Activated CD4-positive, alpha-beta memory T cell treated with anti-CD3 and anti-CD28 coated beads, Interleukin-2, amount 10 ng/mL, durations not matched to agents 7 days and 5 days (primary cell): ENCODE measurements around the gene ZSCAN20. TPM values are rescaled to one million over a fixed set of nuclear protein-coding genes. Genes with fewer than 3 reads are reported as not detected.
A peak's percentile ranks its signal among the peaks of the same experiment; 100 is the strongest.

ENCODE experiments used
- CTCF ChIA-PET: fragments of 350-600 bp; sonication (Branson Sonifier 250); formaldehyde crosslinking; loops from one replicate; lab custom pipeline; 2021; ENCODE audit warnings: antibody characterized with exemption, inconsistent platforms; lab: Charles Lee
- POLR2A ChIA-PET: fragments of 350-600 bp; sonication (Branson Sonifier 250); formaldehyde crosslinking; loops from one replicate; lab custom pipeline; 2021; ENCODE audit warnings: antibody characterized with exemption; lab: Charles Lee
- DNase-seq: peaks from one replicate; pipeline ENCODE4 v3.0.0-alpha.2; 2020
- H3K27ac Mint-ChIP-seq: one replicate; pipeline ENCODE4 v1.8.0; 2021; ENCODE audit warnings: mild to moderate bottlenecking, mixed read lengths
- H3K27me3 Mint-ChIP-seq: one replicate; pipeline ENCODE4 v1.8.0; 2021; ENCODE audit warnings: mixed read lengths
- H3K36me3 Mint-ChIP-seq: one replicate; pipeline ENCODE4 v1.8.0; 2021; ENCODE audit warnings: low read depth, mixed read lengths
- H3K4me1 Mint-ChIP-seq: one replicate; pipeline ENCODE4 v1.8.0; 2021; ENCODE audit warnings: mixed read lengths
- H3K4me3 Mint-ChIP-seq: one replicate; pipeline ENCODE4 v1.8.0; 2021; ENCODE audit warnings: mild to moderate bottlenecking, mixed read lengths
- H3K9me3 Mint-ChIP-seq: one replicate; pipeline ENCODE4 v1.8.0; 2021; ENCODE audit warnings: mixed read lengths
- total RNA-seq, 2 experiments: library from RNA; stranded (reverse); gene quantifications; one replicate each; pipeline ENCODE4 v1.2.3, GENCODE V29; 2021

ZSCAN20 gene
- total RNA-seq, 2 experiments from 2014 or later = 2.1 to 2.3 TPM

GRCh38 chr1:33469691-33470090, 2.8 kb upstream of the ZSCAN20 start:
- no peak overlapping the region for H3K27ac Mint-ChIP-seq

GRCh38 chr1:33470495-33471012, 1.9 kb upstream of the ZSCAN20 start:
- DNase-seq = peak; percentile 69
- ChIA-PET POLR2A (no interaction called here), CTCF (interaction anchor here (0.6 to 8.7 kb wide), 14 partner anchors 8 to 372 kb away, joined by 3 to 83 read pairs (median 6); no protein-coding TSS in a partner anchor)
- Mint-ChIP-seq H3K9me3 (no peaks in the 10 kb centered on the region), H3K4me3 (no peak overlapping the region), H3K36me3 (no peaks in the 10 kb centered on the region), H3K27ac (no peak overlapping the region), H3K27me3 (peaks cover 3% of the 10 kb centered on the region), H3K4me1 (peaks cover 30% of the 10 kb centered on the region)

More at GRCh38 chr1:33469691-33470090, 2.8 kb upstream of the ZSCAN20 start:
- H3K9me3 Mint-ChIP-seq = no peaks in the 10 kb centered on the region
- DNase-seq = no peak
- no peaks in the 10 kb centered on the region for H3K36me3 Mint-ChIP-seq
- peaks cover 30% of the 10 kb centered on the region for H3K4me1 Mint-ChIP-seq
- H3K4me3 Mint-ChIP-seq = no peak overlapping the region
- POLR2A ChIA-PET = interaction anchor here (1.3 kb wide), 1 partner anchor 174 kb away, joined by 5 read pairs; no protein-coding TSS in a partner anchor
- CTCF ChIA-PET = interaction anchor here (0.9 to 8.7 kb wide), 5 partner anchors 14 to 173 kb away, joined by 3 to 83 read pairs (median 7); no protein-coding TSS in a partner anchor
- peaks cover 3% of the 10 kb centered on the region for H3K27me3 Mint-ChIP-seq

DNA sequence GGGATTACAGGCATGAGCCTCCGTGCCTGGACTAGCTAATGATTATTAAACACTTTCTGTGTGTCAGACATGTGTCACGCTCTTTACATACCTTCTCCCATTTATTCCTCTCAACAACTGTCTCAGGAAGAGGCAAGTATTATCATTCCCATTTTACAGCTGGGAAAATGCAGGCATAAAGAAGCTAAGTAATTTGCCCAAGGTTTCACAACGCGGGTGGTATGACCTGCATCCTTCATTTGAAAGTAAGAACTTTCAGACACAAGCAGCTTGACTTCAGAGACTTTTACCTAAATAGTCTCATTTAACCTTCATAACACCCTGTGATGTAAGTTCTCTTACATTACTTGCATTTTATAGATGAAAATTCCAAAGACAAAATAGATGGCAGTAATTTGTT, 1.0 kb upstream of the ZSCAN20 start:
- H3K27me3 Mint-ChIP-seq = peaks cover 3% of the 10 kb centered on the region
- no peak overlapping the region for H3K4me3 Mint-ChIP-seq
- POLR2A ChIA-PET = interaction anchor here (1.8 kb wide), 1 partner anchor 121 kb away, joined by 5 read pairs; no protein-coding TSS in a partner anchor
- CTCF ChIA-PET = interaction anchor here (0.7 to 8.7 kb wide), 17 partner anchors 9 to 373 kb away, joined by 3 to 83 read pairs (median 5); partner anchors contain the start of gene TRIM62
- DNase-seq = no peak
- H3K36me3 Mint-ChIP-seq = no peaks in the 10 kb centered on the region
- peaks cover 30% of the 10 kb centered on the region for H3K4me1 Mint-ChIP-seq
- H3K9me3 Mint-ChIP-seq = no peaks in the 10 kb centered on the region
- no peak overlapping the region for H3K27ac Mint-ChIP-seq

- no peak for DNase-seq
- Mint-ChIP-seq H3K4me3 (no peak overlapping the region), H3K4me1 (peaks cover 30% of the 10 kb centered on the region), H3K27me3 (no peaks in the 10 kb centered on the region), H3K27ac (no peak overlapping the region), H3K9me3 (no peaks in the 10 kb centered on the region), H3K36me3 (no peaks in the 10 kb centered on the region)
- CTCF ChIA-PET = interaction anchor here (1.9 to 8.7 kb wide), 2 partner anchors 139 to 177 kb away, joined by 4 to 83 read pairs; no protein-coding TSS in a partner anchor
- POLR2A ChIA-PET = no interaction called here
Measured at GRCh38 chr1:33473900-33474299, 1.5 kb downstream of the ZSCAN20 start.

DNA sequence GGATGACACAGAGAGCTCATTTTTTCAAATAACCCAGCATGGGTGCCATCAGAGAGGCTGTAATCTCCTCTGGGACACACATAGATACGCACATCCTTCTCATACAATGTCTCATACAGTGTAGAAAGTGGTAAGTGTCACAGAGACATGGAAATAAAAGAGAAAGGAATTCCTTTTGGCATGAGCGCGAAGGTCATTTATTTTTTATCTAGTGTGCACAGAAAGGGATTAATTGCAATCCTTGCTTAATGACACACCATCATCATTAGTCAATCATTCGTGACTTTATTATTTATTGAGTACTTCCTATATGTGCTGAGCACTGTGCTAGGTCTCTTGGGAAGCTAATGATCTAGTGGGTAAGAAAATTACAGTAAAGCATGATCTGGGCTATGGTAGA, 5.0 kb downstream of the ZSCAN20 start:
- no peak for DNase-seq
- H3K4me1 Mint-ChIP-seq = peaks cover 5% of the 10 kb centered on the region
- no peaks in the 10 kb centered on the region for H3K27me3 Mint-ChIP-seq
- no peaks in the 10 kb centered on the region for H3K9me3 Mint-ChIP-seq
- peaks cover 2% of the 10 kb centered on the region for H3K36me3 Mint-ChIP-seq
- ChIA-PET POLR2A (no interaction called here), CTCF (interaction anchor here (1.2 kb wide), 1 partner anchor 182 kb away, joined by 3 read pairs; no protein-coding TSS in a partner anchor)
- no peak overlapping the region for H3K4me3 Mint-ChIP-seq
- no peak overlapping the region for H3K27ac Mint-ChIP-seq

- CTCF ChIA-PET = interaction anchor here (1.5 kb wide), 1 partner anchor 21 kb away, joined by 3 read pairs; no protein-coding TSS in a partner anchor
- Mint-ChIP-seq H3K27me3 (no peaks in the 10 kb centered on the region), H3K4me1 (no peaks in the 10 kb centered on the region), H3K36me3 (peaks cover 38% of the 10 kb centered on the region), H3K27ac (no peak overlapping the region), H3K9me3 (peaks cover 8% of the 10 kb centered on the region), H3K4me3 (no peak overlapping the region)
- POLR2A ChIA-PET = no interaction called here
- DNase-seq = no peak
Measured at GRCh38 chr1:33482412-33482811, 10.0 kb downstream of the ZSCAN20 start.

DNA sequence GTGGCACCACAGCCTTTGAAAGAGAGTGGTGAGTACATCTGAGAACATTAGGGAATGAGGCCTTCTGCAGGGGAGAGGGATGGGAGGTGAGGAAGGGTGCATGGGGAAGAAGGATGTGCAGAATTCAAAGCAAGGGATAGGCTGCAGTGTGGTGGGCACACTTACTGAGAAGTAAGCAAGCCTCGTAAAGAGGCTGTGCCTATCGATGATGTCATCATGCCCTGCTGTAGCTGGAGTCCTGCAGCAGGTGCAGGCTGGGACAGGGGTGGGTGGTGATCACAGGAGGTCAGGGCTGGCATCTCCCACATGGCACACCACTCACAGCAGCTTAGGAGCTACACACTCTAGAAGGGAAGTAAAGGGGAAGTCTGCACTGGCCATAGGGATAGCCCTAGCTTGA, 16.2 kb downstream of the ZSCAN20 start:
- DNase-seq = no peak
- H3K27ac Mint-ChIP-seq = no peak overlapping the region
- peaks cover 20% of the 10 kb centered on the region for H3K9me3 Mint-ChIP-seq
- no peaks in the 10 kb centered on the region for H3K4me1 Mint-ChIP-seq
- ChIA-PET POLR2A (no interaction called here), CTCF (no interaction called here)
- no peaks in the 10 kb centered on the region for H3K27me3 Mint-ChIP-seq
- H3K36me3 Mint-ChIP-seq = peaks cover 77% of the 10 kb centered on the region
- H3K4me3 Mint-ChIP-seq = no peak overlapping the region

DNA sequence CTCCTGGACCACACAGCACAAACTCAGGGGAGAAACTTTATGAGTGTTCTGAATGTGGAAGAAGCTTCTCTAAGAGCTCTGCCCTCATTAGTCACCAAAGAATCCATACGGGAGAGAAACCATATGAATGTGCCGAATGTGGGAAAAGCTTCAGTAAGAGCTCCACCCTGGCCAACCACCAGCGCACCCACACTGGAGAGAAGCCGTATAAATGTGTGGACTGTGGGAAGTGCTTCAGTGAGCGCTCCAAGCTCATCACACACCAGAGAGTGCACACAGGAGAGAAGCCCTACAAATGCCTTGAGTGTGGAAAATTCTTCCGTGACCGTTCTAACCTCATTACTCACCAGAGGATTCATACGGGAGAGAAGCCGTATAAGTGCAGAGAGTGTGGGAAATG, 22.5 kb downstream of the ZSCAN20 start:
- Mint-ChIP-seq H3K27ac (no peak overlapping the region), H3K4me3 (no peak overlapping the region), H3K9me3 (peaks cover 57% of the 10 kb centered on the region), H3K4me1 (no peaks in the 10 kb centered on the region), H3K36me3 (peaks cover 58% of the 10 kb centered on the region), H3K27me3 (no peaks in the 10 kb centered on the region)
- DNase-seq = no peak
- CTCF ChIA-PET = no interaction called here
- POLR2A ChIA-PET = no interaction called here

- Mint-ChIP-seq H3K4me3 (no peak overlapping the region), H3K36me3 (peaks cover 37% of the 10 kb centered on the region), H3K9me3 (peaks cover 53% of the 10 kb centered on the region), H3K4me1 (no peaks in the 10 kb centered on the region), H3K27me3 (no peaks in the 10 kb centered on the region), H3K27ac (no peak overlapping the region)
- DNase-seq = no peak
- CTCF ChIA-PET = no interaction called here
- POLR2A ChIA-PET = no interaction called here
Measured at GRCh38 chr1:33497410-33497809, 25.0 kb downstream of the ZSCAN20 start.

DNA sequence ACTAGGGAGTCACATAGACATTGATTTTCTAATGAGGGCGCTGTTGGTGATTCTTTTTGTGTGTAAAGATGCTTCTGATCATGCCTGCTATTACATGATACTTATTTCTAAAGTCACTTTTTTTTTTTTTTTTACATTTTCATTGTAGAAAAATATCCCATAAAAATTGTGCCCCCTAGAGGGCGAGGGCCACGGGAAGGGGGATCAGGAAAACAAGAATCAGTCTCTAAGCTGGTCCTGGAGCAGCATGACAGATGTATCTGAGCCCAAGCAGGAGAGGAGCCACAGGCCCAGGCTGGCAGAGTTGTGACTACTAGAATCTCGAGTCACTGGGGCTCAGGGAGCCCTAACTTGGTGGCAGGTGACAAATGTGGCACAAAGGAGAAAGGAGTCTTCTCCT, 28.1 kb downstream of the ZSCAN20 start:
- H3K9me3 Mint-ChIP-seq = peaks cover 33% of the 10 kb centered on the region
- POLR2A ChIA-PET = no interaction called here
- CTCF ChIA-PET = no interaction called here
- no peak overlapping the region for H3K4me3 Mint-ChIP-seq
- H3K4me1 Mint-ChIP-seq = no peaks in the 10 kb centered on the region
- DNase-seq = no peak
- H3K36me3 Mint-ChIP-seq = peaks cover 12% of the 10 kb centered on the region
- H3K27ac Mint-ChIP-seq = no peak overlapping the region
- H3K27me3 Mint-ChIP-seq = no peaks in the 10 kb centered on the region

DNA sequence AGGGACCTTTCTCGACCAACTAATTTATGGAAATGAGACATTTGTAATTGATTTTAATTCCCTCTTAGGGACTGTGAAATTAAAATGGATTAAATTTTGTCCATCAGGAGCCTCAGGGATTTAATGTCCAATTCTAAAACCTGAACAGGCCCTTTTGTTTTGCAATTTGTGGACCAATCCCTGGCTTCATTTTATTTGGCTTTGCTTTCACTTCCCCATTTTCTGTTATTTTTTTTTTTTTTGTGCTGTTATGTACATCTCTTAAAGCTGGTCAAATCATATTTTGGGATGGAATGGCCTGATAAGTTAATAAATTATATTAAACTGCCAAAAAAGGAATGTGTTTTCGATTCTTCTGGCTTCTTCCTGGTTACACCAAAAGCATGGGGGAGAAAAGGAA, 28.9 kb downstream of the ZSCAN20 start:
- Mint-ChIP-seq H3K4me3 (no peak overlapping the region), H3K27ac (no peak overlapping the region), H3K36me3 (peaks cover 5% of the 10 kb centered on the region), H3K9me3 (peaks cover 26% of the 10 kb centered on the region), H3K4me1 (no peaks in the 10 kb centered on the region), H3K27me3 (no peaks in the 10 kb centered on the region)
- no peak for DNase-seq
- CTCF ChIA-PET = no interaction called here
- POLR2A ChIA-PET = no interaction called here

DNA sequence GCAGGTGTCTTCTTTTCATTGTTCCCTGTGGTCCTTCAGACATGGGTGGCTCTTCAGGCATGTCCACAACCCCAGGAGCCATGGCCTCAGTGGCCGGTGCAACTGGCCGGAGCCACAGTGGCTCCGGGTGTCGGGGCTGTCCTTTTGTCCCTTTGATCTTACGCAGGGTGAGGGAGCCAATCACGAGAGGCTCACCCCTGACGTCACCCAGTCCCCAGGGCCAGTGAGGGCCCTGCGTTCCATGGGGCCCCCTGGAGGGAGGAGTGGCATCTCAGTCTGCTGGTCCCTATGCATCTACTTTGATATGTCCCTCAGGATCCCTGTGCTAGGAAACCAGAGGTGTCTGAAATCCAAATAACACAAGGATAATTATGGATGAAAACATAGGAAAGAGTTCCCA, 29.3 kb downstream of the ZSCAN20 start:
- Mint-ChIP-seq H3K27me3 (no peaks in the 10 kb centered on the region), H3K36me3 (peaks cover 2% of the 10 kb centered on the region), H3K4me3 (no peak overlapping the region), H3K27ac (no peak overlapping the region), H3K4me1 (no peaks in the 10 kb centered on the region), H3K9me3 (peaks cover 23% of the 10 kb centered on the region)
- no peak for DNase-seq
- ChIA-PET POLR2A (no interaction called here), CTCF (no interaction called here)

DNA sequence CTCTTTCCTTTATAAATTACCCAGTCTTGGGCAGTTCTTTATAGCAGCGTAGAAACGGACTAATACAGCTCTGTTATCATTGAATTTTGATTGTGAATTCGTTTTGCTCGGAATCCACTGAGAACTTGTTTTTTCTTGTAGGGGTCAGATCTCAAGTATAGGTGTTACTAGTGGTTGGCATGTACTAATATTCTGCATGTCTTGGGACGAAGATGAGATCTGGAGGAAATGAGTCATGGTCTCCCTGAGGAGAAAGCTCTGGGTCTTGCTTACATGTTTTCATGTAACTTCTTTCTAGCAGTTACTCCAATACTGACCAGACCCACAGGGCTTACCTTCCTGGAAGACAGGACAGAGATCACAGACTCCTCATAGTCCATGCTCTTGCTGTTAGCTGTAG, 30.3 kb downstream of the ZSCAN20 start:
- Mint-ChIP-seq H3K9me3 (peaks cover 17% of the 10 kb centered on the region), H3K27me3 (no peaks in the 10 kb centered on the region), H3K27ac (no peak overlapping the region), H3K36me3 (no peaks in the 10 kb centered on the region), H3K4me3 (no peak overlapping the region), H3K4me1 (no peaks in the 10 kb centered on the region)
- POLR2A ChIA-PET = no interaction called here
- CTCF ChIA-PET = no interaction called here
- DNase-seq = no peak

- H3K27ac Mint-ChIP-seq = no peak overlapping the region
- no peak overlapping the region for H3K4me3 Mint-ChIP-seq
- peaks cover 3% of the 10 kb centered on the region for H3K27me3 Mint-ChIP-seq
- peaks cover 12% of the 10 kb centered on the region for H3K9me3 Mint-ChIP-seq
- no peak for DNase-seq
- ChIA-PET POLR2A (no interaction called here), CTCF (interaction anchor here (1.2 kb wide), 1 partner anchor 22 kb away, joined by 3 read pairs; no protein-coding TSS in a partner anchor)
- H3K4me1 Mint-ChIP-seq = no peaks in the 10 kb centered on the region
- H3K36me3 Mint-ChIP-seq = no peaks in the 10 kb centered on the region
Measured at GRCh38 chr1:33503506-33503905, 31.1 kb downstream of the ZSCAN20 start.
